GM19455 (cell line): ENCODE measurements around the gene IPO5.
"Not testable (repeated sequence)": the region's sequence is repeated elsewhere in the genome, so short reads cannot be mapped to it uniquely, and the experiment has no call there.

Source experiments
- ATAC-seq: cut with Tn5 transposase; IDR thresholded peaks from one replicate; pipeline ENCODE4 v1.9.1; 2021; ENCODE audit not compliant: unreplicated experiment

IPO5 gene

GRCh38 chr13:98007001-98007400 lies 53.5 kb downstream of the IPO5 start:
- ATAC-seq: no peak

- ATAC-seq: no peak
Measured at GRCh38 chr13:98013241-98013640, 59.8 kb downstream of the IPO5 start.

DNA sequence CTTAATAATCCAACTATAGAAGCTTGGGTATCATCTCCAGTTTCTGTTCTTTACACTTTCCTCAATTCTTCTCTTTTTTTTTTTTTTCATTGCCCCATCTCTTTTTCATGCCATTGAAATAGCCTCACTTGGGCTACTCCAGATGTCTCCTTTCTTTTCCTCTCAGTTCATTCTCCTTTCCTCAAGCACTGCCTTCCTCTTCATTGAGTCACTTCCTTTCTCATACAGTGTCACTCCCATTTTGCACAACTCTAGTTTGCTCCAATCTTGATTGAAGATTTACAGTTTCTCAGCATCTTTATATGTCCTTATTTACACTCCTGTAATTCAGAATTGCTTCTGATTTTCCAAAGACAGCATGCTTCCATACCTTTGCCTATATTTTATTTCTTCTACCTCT lies 61.3 kb downstream of the IPO5 start:
- ATAC-seq: no peak

- ATAC-seq: no peak
Measured at GRCh38 chr13:98018293-98018692, 64.8 kb downstream of the IPO5 start.

DNA sequence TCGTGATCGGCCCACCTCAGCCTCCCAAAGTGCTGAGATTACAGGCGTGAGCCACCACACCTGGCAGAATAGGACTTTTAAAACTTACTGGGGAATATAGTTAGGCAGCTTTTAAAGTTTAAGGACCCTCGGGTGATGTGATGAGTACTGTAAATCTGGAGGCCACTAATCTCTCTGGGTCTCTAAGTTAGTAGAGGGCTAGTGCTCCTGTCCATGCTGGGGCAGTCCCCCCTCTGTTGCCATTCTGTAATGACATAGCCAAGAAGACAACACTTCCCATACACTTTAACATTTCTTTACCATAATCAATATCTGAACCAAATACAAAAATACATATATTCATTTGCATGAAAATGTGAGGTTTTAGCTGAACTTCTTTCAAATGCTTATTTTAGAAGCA lies 65.7 kb downstream of the IPO5 start:
- no peak for ATAC-seq

DNA sequence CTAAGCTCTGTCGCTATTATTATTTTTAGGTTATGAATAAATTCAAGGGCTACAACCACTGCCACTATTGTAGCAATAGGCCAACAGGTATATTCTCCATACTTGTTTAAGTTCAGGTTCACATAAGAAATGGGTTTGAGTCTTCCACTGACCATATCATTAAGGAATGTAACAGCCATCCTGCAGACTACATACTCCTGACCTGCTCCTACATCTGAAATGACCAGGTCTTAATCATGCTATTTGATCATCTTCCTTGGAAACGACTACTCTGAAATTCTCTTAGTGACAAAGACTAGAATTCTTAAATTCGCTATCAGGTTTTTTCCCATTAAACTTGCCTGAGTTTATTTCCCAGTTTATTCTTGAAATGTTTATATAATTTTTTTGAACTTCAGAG lies 66.8 kb downstream of the IPO5 start:
- ATAC-seq: no peak

- no peak for ATAC-seq
Measured at GRCh38 chr13:98022210-98022609, 68.7 kb downstream of the IPO5 start.

DNA sequence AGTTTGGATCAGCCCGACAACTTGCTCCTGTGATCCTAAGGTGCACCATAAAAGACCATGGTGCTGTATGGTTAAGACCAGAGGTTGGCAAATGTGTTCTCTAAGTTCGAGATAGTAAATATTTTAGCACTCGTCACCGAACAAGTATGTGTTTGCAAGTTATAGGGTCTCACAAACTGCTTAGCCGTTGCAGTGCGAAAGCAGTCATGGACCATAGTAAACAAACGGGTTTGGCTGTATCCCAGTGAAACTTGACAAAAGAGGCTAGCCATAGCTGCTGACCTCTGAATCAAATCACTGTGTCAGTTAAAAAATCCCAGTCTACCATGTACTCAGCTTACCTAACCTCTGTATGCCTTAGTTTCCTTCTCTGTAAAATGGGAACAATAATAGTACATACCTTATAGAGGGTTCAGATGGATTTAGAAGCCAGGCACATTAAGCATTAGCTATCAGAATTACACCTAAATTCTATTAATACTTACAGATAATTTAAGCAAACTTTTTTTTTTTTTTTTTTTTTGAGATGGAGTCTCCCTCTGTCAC lies 72.1 kb downstream of the IPO5 start:
- ATAC-seq: no peak

GRCh38 chr13:98026457-98026857 lies 73.0 kb downstream of the IPO5 start:
- ATAC-seq: no peak

DNA sequence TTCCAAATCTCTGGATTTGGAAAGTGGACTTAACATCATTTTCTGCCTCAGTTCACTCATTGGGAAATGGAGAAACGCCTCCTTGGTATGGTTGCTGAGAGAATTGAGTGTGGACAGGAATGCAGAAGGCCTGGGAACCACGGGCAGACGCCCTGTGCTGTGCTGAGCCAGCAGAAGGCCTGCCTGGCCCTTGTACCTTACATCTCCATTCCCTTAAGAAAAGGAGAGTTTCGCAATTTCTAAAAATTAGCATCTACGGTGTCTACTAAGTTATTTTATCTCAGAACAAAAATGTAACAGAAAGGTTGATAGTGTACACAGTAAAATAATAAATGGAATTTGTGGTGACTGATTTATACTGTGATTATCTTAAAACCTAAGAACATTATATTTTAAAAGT lies 78.7 kb downstream of the IPO5 start:
- no peak for ATAC-seq

DNA sequence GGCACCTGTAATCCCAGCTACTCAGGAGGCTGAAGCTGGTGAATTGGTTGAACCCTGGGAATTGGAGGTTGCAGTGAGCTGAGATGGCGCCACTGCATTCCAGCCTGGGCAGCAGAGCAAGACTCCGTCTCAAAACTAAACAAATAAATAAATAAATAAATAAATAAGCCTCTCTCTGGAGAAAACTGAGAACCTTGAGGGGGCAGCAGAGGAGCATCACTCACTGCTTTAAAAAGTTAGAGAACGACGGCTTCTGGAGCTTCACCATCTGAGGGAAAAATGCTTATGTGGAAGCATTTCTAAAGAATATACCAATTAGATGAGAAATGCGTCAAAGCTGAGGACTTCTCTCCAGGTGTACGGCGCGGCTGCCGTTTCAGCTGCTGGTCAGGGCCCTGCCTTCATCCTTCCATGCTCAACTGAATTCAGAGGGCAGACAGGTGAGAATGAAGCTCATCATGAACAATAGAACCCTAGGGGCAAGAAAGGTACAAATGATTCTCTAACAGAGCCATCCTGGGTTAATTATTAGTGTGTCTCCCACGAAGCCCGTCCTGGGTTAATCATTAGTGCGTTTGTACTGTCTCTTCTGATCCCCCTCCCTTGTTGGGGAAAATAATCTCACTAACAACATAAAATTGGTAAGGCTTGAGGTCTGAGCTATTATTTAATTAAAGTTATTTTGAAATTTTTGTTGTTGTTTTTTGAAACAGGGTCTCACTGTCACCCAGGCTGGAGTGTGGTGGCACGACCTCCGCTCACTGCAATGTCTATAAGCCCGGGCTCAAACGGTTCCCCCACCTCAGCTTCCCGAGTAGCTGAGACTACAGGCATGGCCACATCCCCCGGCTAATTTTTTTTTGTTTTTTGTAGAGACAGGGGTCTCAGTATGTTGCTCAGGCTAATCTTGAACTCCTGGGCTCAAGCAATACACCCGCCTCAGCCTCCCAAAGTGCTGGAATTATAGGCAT lies 80.1 kb downstream of the IPO5 start:
- ATAC-seq: no peak

DNA sequence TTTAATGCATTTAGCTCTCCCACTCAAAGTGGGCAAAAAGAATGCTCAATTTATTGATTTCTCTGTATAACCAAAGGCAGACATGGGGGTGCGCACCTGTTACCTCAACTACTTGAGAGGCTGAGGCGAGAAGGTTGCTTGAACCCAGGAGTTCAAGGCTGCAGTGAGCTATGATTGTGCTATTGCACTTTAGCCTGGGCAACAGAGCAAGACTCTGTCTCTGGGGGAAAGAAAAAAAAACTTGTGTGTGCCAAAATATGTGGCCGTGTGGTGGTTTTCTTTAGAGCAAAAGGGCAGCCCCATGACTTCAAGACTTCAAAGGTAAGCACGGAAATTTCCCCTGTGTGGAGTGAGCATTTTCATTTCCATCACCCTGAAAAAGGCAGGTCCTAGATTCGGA lies 81.9 kb downstream of the IPO5 start:
- no peak for ATAC-seq

GRCh38 chr13:98036564-98037302 lies 83.3 kb downstream of the IPO5 start:
- ATAC-seq: not testable (repeated sequence)

DNA sequence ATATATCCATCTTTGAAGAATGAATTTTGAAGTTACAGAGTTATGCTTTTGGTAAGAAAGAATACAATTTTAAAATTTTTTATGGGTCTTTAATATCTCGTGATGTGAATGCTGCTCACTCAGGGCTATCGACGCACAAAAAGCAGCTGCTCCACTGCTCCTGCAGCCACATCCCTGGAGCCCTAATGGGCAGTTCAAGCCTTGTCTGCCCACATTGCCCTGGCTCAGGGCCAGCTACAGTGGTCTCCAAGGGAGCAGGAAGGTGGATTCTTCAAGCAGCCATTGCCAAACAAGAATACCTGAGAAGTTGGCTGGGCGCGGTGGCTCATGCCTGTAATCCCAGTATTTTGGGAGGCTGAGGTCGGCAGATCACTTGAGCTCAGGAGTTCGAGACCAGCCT lies 85.8 kb downstream of the IPO5 start:
- no peak for ATAC-seq

GRCh38 chr13:98039964-98040363 lies 86.5 kb downstream of the IPO5 start:
- no peak for ATAC-seq

DNA sequence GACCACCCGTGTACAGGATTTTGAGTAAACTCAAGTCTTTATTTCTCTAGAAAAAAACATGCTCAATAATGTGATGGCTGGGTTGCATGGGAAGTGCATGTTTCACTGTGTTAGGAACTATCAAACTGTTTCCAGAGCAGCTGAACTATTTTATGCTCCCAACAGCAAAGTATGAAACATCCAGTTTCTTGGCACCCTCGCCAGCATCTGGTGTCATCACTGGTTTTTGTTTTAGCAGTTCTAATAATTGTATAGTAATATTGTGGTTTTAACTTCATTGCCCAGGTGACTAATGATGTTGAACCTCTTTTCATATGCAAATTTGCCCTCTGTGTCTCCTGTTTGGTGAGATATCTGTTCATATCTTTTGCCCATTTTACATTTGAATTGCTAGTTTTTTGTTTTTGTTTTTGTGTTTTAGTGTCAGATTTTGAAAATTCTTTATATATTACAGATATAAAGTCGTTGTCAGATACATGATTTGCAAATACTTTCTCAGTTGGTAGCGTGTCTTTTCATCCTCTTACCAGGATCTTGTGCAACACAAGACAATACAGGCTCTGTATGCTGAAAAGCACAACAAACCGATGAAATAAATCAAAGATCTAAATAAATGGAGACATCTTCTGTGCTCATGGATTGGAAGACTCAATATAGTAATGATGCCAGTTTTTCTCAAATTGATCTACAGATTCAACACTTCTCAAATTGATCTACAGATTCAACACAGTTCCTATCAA lies 87.8 kb downstream of the IPO5 start:
- ATAC-seq: no peak

- ATAC-seq: no peak
Measured at GRCh38 chr13:98044301-98044700, 90.8 kb downstream of the IPO5 start.

- not testable (repeated sequence) for ATAC-seq
Measured at GRCh38 chr13:98047785-98048184, 94.3 kb downstream of the IPO5 start.

GRCh38 chr13:98048265-98048664 lies 94.8 kb downstream of the IPO5 start:
- no peak for ATAC-seq

DNA sequence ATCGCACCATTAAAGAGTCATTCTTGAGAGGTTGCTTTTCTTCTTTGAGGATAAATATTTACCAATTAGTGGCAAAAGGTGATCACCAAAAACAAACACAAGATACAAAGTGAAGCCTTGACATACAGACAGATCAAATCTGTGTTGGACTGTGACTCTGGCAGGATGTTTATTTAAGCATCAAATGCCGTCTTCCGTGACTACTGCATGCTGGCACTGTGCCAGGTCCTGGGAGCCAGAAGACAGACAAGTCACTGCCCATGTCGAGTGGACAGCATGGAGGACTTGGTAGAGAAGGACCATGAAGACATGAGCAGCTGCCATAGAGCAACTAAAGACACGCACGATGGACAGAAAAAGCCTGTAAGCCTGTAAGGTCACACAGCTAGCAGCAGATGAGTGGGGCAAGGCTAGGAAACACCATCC lies 96.6 kb downstream of the IPO5 start:
- ATAC-seq: no peak

DNA sequence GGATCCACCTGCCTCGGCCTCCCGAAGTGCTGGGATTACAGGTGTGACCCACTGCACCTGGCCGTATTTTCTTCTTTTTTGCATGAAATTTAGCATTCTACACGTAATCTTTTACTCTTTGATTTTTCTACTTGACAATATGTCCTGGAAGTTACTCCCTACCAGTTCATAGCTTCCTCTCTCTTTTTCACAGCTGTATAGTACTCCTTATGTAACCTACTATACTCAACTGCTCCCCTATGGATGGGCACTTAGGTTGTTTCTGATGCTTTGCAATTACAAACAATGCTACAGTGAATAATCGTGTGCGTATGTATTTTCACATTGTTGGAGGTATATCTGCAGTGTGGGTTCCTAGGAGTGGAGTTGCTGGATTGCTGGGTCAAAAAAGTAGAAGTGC lies 98.9 kb downstream of the IPO5 start:
- ATAC-seq: no peak
